ENCODE results near the gene CXorf51B. TPM values are rescaled to one million over a fixed set of nuclear protein-coding genes. Genes with fewer than 3 reads are reported as not detected.
"Not testable (repeated sequence)": the region's sequence is repeated elsewhere in the genome, so short reads cannot be mapped to it uniquely, and the experiment has no call there.

The CXorf51B gene
- polyA plus RNA-seq (2013, experiment 1 of 2) = not detected
- not detected for polyA plus RNA-seq (2013, experiment 2 of 2)

DNA sequence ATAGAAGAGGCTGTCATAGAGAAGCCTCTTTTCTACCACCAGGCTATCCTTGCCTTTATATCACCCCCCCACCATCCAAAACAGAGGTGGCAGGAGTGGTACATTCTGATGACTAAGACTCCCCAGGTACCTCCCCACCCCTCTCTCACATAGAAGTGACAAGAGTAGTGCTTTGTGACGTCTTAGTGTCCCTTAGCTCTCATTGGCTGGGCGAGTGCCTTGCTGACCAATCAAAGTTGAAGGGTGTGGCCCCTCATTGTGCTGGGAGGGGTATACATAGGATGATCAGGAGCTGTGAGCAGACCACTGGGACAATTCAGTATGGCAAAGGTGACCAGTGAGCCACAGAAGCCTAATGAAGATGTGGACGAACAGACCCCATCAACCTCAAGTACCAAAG is at the start of gene CXorf51B:
TSS of gene CXorf51B (plus strand) at position 301 of the 400 bp plus-strand sequence. CDS start at position 322, 21 bp downstream.
- not testable (repeated sequence) for H3K23ac ChIP-seq (ENCODE audit: low read length); H3K4ac ChIP-seq (ENCODE audit: low read depth, low read length); H3K4me3 ChIP-seq (ENCODE audit: low read length); H3K79me2 ChIP-seq (ENCODE audit: control insufficient read depth, insufficient read depth, low read length); H3K27me3 ChIP-seq (ENCODE audit: insufficient read depth, low read length, poor library complexity); H4K8ac ChIP-seq (ENCODE audit: low read depth, low read length); H2BK120ac ChIP-seq (ENCODE audit: low read depth, low read length); H2BK15ac ChIP-seq (replicated peaks; ENCODE audit: low read depth); H3K79me1 ChIP-seq (ENCODE audit: low read length); DNase-seq; H3K36me3 ChIP-seq (ENCODE audit: control insufficient read depth, insufficient read depth, low read length); H3K18ac ChIP-seq (ENCODE audit: low read length); H2AK5ac ChIP-seq (ENCODE audit: low read length); H3K9ac ChIP-seq (ENCODE audit: low read length); H4K5ac ChIP-seq (ENCODE audit: low read length); H2BK5ac ChIP-seq (ENCODE audit: low read length); H3K27ac ChIP-seq (ENCODE audit: low read depth, low read length); H3K4me2 ChIP-seq (ENCODE audit: low read length); H3K56ac ChIP-seq (ENCODE audit: low read length); H3K4me1 ChIP-seq (ENCODE audit: control insufficient read depth, low read depth, low read length)
- no CpG with 5 or more reads among the region's 3 CpGs for WGBS (ENCODE audit: extremely low coverage, insufficient coverage, low lambda C conversion rate)

DNA sequence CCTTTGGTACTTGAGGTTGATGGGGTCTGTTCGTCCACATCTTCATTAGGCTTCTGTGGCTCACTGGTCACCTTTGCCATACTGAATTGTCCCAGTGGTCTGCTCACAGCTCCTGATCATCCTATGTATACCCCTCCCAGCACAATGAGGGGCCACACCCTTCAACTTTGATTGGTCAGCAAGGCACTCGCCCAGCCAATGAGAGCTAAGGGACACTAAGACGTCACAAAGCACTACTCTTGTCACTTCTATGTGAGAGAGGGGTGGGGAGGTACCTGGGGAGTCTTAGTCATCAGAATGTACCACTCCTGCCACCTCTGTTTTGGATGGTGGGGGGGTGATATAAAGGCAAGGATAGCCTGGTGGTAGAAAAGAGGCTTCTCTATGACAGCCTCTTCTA is 5.1 kb downstream of the CXorf51B start, which contains the start of gene CXorf51A:
TSS of gene CXorf51A (minus strand) at position 101 of the 400 bp plus-strand sequence. CDS start at position 80, 21 bp downstream.
- H4K5ac ChIP-seq (ENCODE audit: low read length); H3K23ac ChIP-seq (ENCODE audit: low read length); H3K36me3 ChIP-seq (ENCODE audit: control insufficient read depth, insufficient read depth, low read length); H2BK5ac ChIP-seq (ENCODE audit: low read length); H3K4me2 ChIP-seq (ENCODE audit: low read length); H3K27me3 ChIP-seq (ENCODE audit: insufficient read depth, low read length, poor library complexity); H3K9ac ChIP-seq (ENCODE audit: low read length); H2BK120ac ChIP-seq (ENCODE audit: low read depth, low read length); H3K18ac ChIP-seq (ENCODE audit: low read length); H2AK5ac ChIP-seq (ENCODE audit: low read length); H3K4ac ChIP-seq (ENCODE audit: low read depth, low read length); DNase-seq; H3K56ac ChIP-seq (ENCODE audit: low read length); H3K79me2 ChIP-seq (ENCODE audit: control insufficient read depth, insufficient read depth, low read length); H3K79me1 ChIP-seq (ENCODE audit: low read length); H4K8ac ChIP-seq (ENCODE audit: low read depth, low read length); H2BK15ac ChIP-seq (replicated peaks; ENCODE audit: low read depth); H3K27ac ChIP-seq (ENCODE audit: low read depth, low read length); H3K4me3 ChIP-seq (ENCODE audit: low read length); H3K4me1 ChIP-seq (ENCODE audit: control insufficient read depth, low read depth, low read length): not testable (repeated sequence)
- no CpG with 5 or more reads among the region's 3 CpGs for WGBS (ENCODE audit: extremely low coverage, insufficient coverage, low lambda C conversion rate)

DNA sequence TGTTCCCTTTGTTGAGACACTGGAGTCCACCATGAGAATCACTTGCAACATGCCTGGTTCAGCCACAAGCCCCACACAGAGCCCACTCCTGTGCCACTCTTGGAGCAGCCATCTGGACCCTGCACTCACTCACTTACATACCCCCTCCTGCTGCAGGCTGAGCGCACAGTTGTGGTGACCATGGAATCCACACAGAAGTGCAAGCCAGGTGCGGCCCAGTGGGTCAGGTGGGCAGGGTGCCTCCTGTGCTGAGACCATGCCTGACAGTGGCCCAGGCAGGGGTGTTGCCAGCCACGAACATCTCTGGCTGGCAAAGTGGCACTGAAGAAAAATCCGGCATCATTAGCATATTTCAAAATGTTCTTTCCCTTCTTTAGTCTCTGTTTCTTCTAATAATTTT is 22.4 kb downstream of the CXorf51B start:
- H3K36me3 ChIP-seq (ENCODE audit: control insufficient read depth, insufficient read depth, low read length) = no peaks in the 10 kb centered on the region
- no peak overlapping the region for H3K27ac ChIP-seq (ENCODE audit: low read depth, low read length)
- H3K56ac ChIP-seq (ENCODE audit: low read length) = no peak overlapping the region
- no peak overlapping the region for H2AK5ac ChIP-seq (ENCODE audit: low read length)
- H3K4me1 ChIP-seq (ENCODE audit: control insufficient read depth, low read depth, low read length) = no peaks in the 10 kb centered on the region
- H2BK5ac ChIP-seq (ENCODE audit: low read length) = no peak overlapping the region
- no peaks in the 10 kb centered on the region for H3K79me2 ChIP-seq (ENCODE audit: control insufficient read depth, insufficient read depth, low read length)
- no peak overlapping the region for H4K8ac ChIP-seq (ENCODE audit: low read depth, low read length)
- H4K5ac ChIP-seq (ENCODE audit: low read length) = no peak overlapping the region
- H2BK120ac ChIP-seq (ENCODE audit: low read depth, low read length) = no peak overlapping the region
- no peak for DNase-seq
- no peak overlapping the region for H2BK15ac ChIP-seq (replicated peaks; ENCODE audit: low read depth)
- no peak overlapping the region for H3K9ac ChIP-seq (ENCODE audit: low read length)
- no peak overlapping the region for H3K18ac ChIP-seq (ENCODE audit: low read length)
- no peak overlapping the region for H3K4ac ChIP-seq (ENCODE audit: low read depth, low read length)
- WGBS (ENCODE audit: extremely low coverage, insufficient coverage, low lambda C conversion rate) = no CpG with 5 or more reads among the region's 4 CpGs
- H3K4me3 ChIP-seq (ENCODE audit: low read length) = no peak overlapping the region
- H3K79me1 ChIP-seq (ENCODE audit: low read length) = no peaks in the 10 kb centered on the region
- no peak overlapping the region for H3K4me2 ChIP-seq (ENCODE audit: low read length)
- H3K27me3 ChIP-seq (ENCODE audit: insufficient read depth, low read length, poor library complexity) = no peaks in the 10 kb centered on the region
- no peak overlapping the region for H3K23ac ChIP-seq (ENCODE audit: low read length)

DNA sequence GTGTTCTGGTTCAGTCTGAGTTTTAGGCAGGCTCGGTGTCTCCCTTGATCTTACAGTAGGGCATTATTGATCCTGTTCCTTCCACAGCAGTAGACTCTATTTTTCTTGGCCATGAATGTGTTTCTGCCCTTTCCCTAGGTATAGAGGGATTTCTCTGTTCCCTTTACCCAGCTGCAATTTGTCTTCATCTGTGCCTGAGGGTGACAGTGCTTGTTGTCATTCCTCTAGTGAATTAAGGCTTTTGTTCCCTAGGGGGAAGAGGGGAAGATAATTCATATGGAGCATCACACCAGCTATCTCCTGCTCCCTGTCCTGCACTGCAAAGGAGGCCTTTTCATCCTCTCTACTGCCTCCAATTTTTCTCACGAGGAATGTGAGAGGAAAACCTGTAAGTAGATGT is 44.7 kb downstream of the CXorf51B start:
- H3K18ac ChIP-seq (ENCODE audit: low read length) = no peak overlapping the region
- no peak overlapping the region for H3K23ac ChIP-seq (ENCODE audit: low read length)
- H3K27me3 ChIP-seq (ENCODE audit: insufficient read depth, low read length, poor library complexity) = no peaks in the 10 kb centered on the region
- H3K56ac ChIP-seq (ENCODE audit: low read length) = no peak overlapping the region
- no peak overlapping the region for H3K9ac ChIP-seq (ENCODE audit: low read length)
- H3K27ac ChIP-seq (ENCODE audit: low read depth, low read length) = no peak overlapping the region
- no peak overlapping the region for H3K4me2 ChIP-seq (ENCODE audit: low read length)
- no peak overlapping the region for H2BK120ac ChIP-seq (ENCODE audit: low read depth, low read length)
- H4K8ac ChIP-seq (ENCODE audit: low read depth, low read length) = no peak overlapping the region
- no peaks in the 10 kb centered on the region for H3K79me1 ChIP-seq (ENCODE audit: low read length)
- WGBS (ENCODE audit: extremely low coverage, insufficient coverage, low lambda C conversion rate) = no CpG with 5 or more reads among the region's 2 CpGs
- no peak overlapping the region for H4K5ac ChIP-seq (ENCODE audit: low read length)
- DNase-seq = no peak
- no peak overlapping the region for H3K4ac ChIP-seq (ENCODE audit: low read depth, low read length)
- H2BK5ac ChIP-seq (ENCODE audit: low read length) = no peak overlapping the region
- H3K79me2 ChIP-seq (ENCODE audit: control insufficient read depth, insufficient read depth, low read length) = no peaks in the 10 kb centered on the region
- H2AK5ac ChIP-seq (ENCODE audit: low read length) = no peak overlapping the region
- H3K4me3 ChIP-seq (ENCODE audit: low read length) = no peak overlapping the region
- no peaks in the 10 kb centered on the region for H3K36me3 ChIP-seq (ENCODE audit: control insufficient read depth, insufficient read depth, low read length)
- no peak overlapping the region for H2BK15ac ChIP-seq (replicated peaks; ENCODE audit: low read depth)
- no peaks in the 10 kb centered on the region for H3K4me1 ChIP-seq (ENCODE audit: control insufficient read depth, low read depth, low read length)

All from mesendoderm (in vitro differentiated cells).